Hematopoietic multipotent progenitor cell (in vitro differentiated cells): ENCODE results near the gene RASL12. TPM values are rescaled to one million over a fixed set of nuclear protein-coding genes. Genes with fewer than 3 reads are reported as not detected.
A peak's percentile ranks its signal among the peaks of the same experiment; 100 is the strongest.
"Not testable (repeated sequence)": the region's sequence is repeated elsewhere in the genome, so short reads cannot be mapped to it uniquely, and the experiment has no call there.

Source experiments
- DNase-seq, 3 donors: peaks; one replicate each; pipeline ENCODE4 v3.0.0-alpha.2; 2011 to 2015; ENCODE audit warnings: low read depth in 2 of 3, low spot score in 2 of 3
- total RNA-seq: library from RNA; depleted of rRNA; stranded (reverse); fragments of >200 nt; gene quantifications from one replicate; pipeline ENCODE4 v1.2.3, GENCODE V29; 2012

The RASL12 gene
- total RNA-seq, 1 donor: not detected

DNA sequence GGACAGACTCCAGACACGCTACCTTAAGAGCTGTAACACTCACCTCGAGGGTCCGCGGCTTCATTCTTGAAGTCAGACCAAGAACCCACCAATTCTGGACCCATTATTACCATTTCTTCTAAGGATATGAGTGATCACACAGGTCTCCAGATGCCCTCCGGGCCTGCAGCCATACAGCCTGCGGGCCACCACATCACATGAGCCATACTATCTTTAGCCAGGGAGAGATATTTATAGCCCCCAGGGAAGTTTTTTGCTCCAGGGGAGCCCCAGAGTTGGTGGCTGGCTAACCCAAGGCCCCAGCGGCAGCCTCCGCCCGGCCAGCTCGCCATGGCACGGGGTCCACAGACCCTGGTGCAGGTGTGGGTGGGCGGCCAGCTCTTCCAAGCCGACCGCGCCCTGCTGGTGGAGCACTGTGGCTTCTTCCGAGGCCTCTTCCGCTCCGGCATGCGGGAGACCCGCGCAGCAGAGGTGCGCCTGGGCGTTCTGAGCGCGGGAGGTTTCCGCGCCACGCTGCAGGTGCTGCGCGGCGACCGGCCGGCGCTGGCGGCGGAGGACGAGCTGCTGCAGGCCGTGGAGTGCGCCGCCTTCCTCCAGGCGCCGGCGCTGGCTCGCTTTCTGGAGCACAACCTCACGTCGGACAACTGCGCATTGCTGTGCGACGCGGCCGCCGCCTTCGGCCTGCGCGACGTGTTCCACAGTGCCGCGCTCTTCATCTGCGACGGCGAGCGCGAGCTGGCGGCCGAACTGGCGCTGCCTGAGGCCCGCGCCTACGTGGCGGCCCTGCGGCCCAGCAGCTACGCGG, 8.9 kb upstream of the RASL12 start, which contains the start of gene KBTBD13:
Gene KBTBD13 (plus strand): TSS at position 261 of the 805 bp plus-strand sequence. CDS start 70 bp downstream, at position 331.
- no peak for DNase-seq

DNA sequence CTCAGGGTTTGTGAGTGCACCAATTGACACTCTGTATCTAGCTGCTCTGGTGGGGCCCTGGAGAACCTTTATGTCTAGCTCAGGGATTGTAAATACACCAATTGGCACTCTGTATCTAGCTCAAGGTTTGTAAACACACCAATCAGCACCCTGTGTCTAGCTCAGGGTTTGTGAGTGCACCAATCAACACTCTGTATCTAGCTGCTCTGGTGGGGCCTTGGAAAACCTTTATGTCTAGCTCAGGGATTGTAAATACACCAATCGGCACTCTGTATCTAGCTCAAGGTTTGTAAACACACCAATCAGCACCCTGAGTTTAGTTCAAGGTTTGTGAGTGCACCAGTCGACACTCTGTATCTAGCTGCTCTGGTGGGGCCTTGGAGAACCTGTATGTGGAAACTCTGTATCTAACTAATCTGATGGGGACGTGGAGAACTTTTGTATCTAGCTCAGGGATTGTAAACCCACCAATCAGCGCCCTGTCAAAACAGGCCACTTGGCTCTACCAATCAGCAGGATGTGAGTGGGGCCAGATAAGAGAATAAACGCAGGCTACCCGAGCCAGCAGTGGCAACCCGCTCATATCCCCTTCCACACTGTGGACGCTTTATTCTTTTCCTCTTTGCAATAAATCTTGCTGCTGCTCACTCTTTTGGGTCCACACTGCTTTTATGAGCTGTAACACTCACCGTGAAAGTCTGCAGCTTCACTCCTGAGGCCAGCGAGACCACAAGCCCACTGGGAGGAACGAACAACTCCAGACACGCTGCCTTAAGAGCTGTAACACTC, 8.0 kb upstream of the RASL12 start:
- DNase-seq: peak in 1 of 3 donors; percentile 62

DNA sequence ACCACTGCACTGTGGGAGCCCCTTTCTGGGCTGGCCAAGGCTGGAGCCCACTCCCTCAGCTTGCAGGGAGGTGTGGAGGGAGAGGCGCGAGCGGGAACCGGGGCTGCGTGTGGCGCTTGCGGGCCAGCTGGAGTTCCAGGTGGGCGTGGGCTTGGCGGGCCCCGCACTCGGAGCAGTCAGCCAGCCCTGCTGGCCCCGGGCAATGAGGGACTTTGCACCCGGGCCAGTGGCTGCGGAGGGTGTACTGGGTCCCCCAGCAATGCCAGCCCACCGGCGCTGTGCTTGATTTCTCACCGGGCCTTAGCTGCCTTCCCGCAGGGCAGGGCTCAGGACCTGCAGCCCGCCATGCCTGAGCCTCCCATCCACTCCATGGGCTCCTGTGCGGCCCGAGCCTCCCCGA, 7.2 kb upstream of the RASL12 start:
- not testable (repeated sequence) for DNase-seq

- no peak for DNase-seq
Measured at GRCh38 chr15:65072617-65073016, 4.8 kb upstream of the RASL12 start.

GRCh38 chr15:65072027-65072426, 4.2 kb upstream of the RASL12 start:
- no peak for DNase-seq

- DNase-seq: no peak
Measured at GRCh38 chr15:65071381-65071811, 3.6 kb upstream of the RASL12 start.

- DNase-seq: no peak
Measured at GRCh38 chr15:65069779-65070546, 2.2 kb upstream of the RASL12 start.

DNA sequence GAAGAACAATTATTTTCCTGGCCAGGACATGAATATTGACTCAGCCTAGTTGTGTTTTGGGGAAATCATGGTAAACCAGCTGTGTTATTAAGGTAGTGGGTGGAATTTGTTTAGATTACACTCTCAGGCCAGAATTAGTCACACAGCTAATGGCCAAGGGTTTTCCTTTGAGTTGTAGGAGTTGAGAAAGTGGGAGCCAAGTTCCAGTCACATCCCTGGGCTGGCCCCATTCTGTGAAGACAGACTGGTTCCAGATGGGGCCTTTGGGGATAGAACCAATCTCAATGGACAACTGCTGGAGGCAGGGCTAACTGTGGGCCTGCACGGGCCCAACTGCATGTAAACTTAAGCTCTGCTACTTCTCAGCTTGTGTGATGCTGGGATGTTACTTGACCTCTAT, 1.4 kb upstream of the RASL12 start:
- DNase-seq: no peak

DNA sequence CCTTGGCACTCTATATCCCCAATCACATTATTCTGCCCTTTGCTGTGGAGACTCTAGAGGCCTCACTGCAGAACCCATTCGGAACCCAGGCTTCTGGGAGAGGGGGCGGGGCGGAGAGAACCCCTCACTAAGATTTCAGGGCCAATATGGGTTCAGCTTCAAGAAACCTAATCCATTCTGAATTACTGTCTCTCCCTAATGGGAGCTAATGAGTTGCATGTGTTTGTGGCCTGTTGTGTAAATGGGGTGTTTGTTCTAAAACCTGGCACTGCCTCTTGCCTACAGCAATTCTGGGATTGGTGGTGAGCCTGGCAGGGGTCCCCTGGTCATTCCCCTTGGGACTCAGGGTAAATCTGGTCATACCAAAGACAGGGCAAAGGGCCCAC, 605 bp upstream of the RASL12 start:
- no peak for DNase-seq

DNA sequence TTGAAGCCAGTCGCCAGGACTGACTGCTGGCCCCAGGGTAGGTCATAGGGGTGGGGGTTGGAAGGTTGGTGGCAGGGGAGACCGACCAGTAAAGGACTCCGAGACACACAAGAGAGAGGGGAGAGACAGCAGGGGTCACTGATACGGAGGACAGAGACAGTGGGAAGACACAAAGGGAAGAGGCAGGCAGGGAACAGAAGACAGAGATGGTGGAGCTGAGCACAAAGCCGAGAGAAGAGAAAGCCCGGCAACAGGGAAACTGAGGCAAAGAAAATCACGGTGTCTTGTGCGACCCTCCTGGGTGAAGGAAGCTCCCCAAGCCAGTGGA, 510 bp downstream of the RASL12 start:
- DNase-seq: no peak

DNA sequence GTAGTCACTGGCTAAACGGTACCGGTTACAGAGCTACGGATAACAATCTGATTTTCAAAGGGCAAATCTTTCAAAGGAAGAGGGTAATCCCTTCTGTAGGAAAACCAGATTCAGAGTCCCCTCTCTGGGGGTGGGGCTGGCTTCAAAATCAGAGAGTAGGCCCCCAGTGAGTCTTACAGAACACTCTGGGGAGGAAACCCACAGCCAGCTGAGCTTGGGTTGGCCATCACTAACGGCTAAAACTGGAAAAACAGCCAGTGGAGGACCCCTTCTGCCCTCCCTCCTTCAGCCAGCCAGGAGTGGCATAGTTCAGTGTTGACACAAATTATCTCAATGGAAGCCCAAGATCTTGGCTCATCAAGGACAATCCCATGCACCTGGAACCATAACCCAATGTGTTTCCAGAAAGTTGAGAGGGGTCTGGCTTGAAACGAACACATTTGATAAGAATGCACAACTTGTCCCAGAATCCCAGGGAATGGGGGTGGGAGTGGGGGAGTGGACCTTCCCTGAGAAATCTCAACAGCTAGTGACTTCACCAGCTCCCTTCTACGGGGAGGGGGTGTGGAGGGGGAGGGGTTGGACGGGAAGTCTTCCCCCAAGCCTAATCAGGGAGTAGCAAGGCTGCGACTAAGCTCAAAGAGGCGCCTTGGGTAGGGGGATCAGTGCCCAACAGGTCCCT, 1.0 kb downstream of the RASL12 start:
- no peak for DNase-seq

DNA sequence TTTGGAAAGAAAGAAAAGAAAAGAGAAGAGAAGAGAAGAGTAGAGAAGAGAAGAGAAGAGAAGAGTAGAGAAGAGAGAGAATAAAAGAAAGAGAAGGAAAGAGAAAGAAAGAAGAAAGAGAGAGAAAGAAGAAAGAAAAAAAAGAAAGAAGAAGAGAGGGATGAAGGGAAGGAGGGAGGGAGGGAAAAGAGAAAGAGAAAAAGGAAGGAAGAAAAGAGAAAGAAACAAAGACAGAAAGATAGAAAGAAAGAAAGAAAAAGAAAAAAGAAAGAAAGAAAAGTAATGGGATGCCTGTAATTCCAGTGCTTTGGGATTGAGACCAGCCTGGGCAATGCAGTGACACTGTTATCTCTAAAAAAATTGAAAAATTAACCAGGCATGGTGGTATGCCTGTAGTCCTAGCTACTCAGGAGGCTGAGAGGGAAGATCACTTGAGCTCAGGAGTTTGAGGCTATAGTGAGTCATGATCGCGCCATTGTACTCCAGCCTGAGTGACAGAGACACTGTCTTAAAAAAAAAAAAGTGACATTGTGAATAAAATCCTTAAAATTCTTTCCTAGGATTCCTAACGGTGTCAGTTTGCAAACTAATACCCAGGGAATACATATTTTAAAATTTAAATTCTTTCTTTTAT, 1.7 kb downstream of the RASL12 start:
- DNase-seq: no peak

DNA sequence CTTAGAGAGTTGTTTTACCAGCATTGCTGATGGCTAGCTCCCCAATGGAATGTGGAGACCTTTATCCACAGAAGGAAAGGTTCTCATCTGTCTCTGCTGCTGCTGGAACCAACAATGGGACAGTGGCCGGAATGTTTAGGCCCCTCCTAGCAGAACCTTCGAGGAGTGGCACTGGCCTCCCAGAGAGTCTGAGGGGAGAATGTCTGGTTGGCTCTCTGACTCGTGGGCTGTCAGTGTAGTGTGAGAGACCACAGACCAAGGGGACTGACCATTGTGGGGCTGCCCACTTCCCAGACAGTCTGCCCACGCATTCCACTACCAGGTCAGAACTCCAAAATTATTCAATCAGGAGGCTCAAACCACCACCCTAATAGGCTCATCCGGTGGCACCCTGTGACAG, 5.1 kb downstream of the RASL12 start:
- DNase-seq: no peak

GRCh38 chr15:65062061-65062460, 5.7 kb downstream of the RASL12 start:
- no peak for DNase-seq

DNA sequence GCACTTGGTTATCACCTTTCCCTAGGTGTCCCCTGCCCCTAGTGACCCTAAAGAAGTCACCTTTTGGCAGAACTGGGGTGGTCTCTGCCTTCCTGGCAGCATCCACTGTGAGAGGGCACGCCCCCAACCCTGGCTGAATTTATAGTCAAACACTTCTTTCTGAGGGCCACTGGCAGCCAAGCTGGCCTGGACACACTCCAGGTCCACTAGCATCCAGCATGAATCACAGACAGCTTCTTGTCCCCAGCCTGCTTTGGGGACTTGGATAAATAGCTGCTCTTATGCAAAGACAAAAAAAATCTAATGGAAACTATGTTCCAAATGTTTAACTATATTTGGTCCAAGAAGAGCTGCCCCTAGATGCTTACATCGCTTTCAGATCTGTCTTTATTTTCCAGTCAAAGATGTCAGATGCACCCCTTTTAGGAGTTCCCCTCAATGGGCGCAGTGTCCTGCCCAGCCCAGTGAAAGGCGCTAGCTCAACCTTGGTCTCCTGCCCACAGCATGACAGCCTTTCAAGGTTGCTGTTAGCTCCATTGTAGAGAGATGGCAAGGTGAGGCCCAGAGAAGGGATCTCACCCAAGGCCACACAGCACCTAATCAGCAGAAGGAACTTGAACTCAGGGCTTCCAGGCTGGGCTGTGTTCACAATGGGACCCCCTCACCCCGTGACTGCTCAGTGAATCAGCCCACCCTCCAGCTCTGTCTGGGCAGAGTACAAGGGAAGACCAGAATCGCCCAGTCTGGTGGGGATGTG, 7.0 kb downstream of the RASL12 start:
- no peak for DNase-seq

DNA sequence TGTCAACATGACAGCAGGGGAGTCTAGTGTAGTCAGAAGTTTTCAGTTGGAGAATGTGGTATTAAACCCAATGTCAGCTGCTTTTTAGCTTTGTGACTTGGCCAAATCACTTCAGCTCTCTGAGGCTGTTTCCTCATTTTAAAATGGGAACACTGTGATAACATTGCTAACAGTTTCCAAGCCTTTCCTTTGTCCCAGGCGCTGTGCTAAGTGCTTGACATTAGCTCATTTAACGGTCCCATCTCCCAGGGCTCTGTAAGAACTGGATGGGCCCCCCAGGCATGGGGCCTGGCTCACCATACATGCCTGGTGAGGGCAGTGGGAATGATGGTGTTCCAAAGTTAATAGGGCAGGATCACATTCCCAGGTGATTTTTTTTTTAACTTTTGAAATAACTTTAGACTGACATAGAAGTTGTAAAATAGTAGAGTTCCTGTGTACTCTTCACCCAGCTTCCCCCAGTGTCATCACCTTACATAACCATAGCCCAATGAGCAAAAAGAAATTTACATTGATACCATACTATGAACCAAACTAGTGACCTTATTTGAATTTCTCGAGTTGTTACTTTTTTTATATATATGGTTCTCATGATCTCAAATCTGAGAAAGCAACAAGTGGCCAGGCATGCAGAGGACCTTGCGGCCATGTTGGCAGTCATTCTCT, 7.7 kb downstream of the RASL12 start:
- no peak for DNase-seq

- no peak for DNase-seq
Measured at GRCh38 chr15:65059369-65059750, 8.4 kb downstream of the RASL12 start.

DNA sequence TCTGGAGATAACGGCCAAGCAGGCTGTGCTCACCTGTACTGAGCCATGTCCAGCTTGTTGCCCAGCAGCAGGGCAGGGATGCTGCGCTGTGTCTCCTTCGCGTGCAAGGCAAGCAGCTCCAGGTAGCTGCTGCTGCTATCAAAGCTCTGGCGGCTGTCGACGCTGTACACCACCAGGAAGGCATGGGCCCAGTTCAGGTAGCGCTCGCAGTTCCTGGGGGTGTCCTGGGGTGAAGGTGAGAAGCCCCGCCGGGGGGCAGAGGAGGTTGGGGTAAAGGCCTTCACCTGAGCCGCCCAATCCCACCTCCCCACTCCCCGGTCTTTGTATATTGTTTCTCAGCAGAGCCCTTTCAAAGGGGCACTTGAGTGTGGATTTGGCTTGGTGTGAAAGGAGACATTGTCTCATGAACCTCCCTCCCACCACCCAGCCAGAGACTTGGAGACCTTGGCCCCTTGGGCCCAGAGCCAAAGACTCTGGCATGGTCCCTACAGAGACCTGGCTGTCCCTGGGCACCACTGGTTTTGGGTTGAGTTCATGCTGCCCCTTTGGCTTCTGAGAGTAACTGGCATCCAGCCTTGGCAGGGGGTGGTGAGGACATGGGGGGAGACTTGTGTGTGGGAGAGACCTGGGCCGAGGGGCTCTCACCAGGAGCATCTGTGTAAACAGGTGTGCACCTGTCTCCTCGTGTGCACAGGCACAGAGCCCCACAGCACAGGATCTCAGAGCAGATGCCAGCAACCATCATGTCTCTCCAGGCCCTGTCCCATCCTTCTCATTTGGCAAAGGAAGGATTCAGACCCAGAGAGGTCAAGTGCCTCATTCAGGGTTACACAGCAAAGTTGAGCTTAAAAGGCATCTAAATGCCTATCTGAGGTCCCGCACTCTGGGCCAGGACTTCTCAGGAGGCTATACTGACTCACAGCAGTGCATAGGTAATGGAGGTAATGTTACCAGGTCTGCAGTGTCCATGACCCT, 9.1 kb downstream of the RASL12 start:
- no peak for DNase-seq
